SK-N-SH (cell line): Measurements from ENCODE around the gene ISCA2. TPM values are rescaled to one million over a fixed set of nuclear protein-coding genes. Genes with fewer than 3 reads are reported as not detected.

Experiments used
- CTCF ChIA-PET: fragments of 300-600, 350-600 bp; formaldehyde crosslinking; extraction: SDS; loops from one replicate; lab custom pipeline; 2021; lab: Yijun Ruan, JAX
- POLR2A ChIA-PET: fragments of 350-600 bp; sonication (Branson Sonifier 250); formaldehyde crosslinking; extraction: SDS; loops from one replicate; lab custom pipeline; 2020; ENCODE audit warnings: antibody characterized with exemption, inconsistent platforms; lab: Yijun Ruan, JAX
- DNase-seq: peaks from one replicate; pipeline ENCODE4 v3.0.0; 2012
- H2AFZ ChIP-seq: fragments of 200-600 bp; sonication (generic); 2 replicates; pipeline ENCODE4 v1.8.1; 2016; ENCODE audit warnings: antibody characterized with exemption, mild to moderate bottlenecking, low read depth
- H3F3A ChIP-seq: fragments of 200-600 bp; sonication (generic); replicated peaks from 2 replicates; pipeline ENCODE3; 2016; ENCODE audit warnings: antibody characterized with exemption, mild to moderate bottlenecking; ENCODE audit not compliant: insufficient read depth
- H3K27ac ChIP-seq, 2 experiments: fragments of 200-500 bp in 1 of 2; fragments of 200-600 bp in 1 of 2; sonication (Bioruptor generic) in 1 of 2; sonication (generic), shearing (Covaris generic) in 1 of 2; 2 replicates each; pipeline versions ENCODE4 v1.5.1 to v1.6.1; 2014 to 2016; ENCODE audit warnings: low read depth in 2 of 2, inconsistent platforms in 1 of 2, low read length in 1 of 2, mild to moderate bottlenecking in 1 of 2, mixed read lengths in 1 of 2
- H3K27me3 ChIP-seq: fragments of 200-600 bp; sonication (generic), shearing (Covaris generic); 2 replicates; pipeline ENCODE4 v1.6.1; 2016; ENCODE audit warnings: mixed run types; ENCODE audit not compliant: insufficient read depth
- H3K36me3 ChIP-seq, 2 experiments: fragments of 200-500 bp in 1 of 2; fragments of 200-600 bp in 1 of 2; sonication (Bioruptor generic) in 1 of 2; sonication (generic) in 1 of 2; replicated peaks in 1 of 2; 2 replicates each; pipeline versions ENCODE3 to v1.5.1; 2014 to 2016; ENCODE audit warnings: low read length in 1 of 2, mild to moderate bottlenecking in 1 of 2; ENCODE audit not compliant: insufficient read depth in 2 of 2, control insufficient read depth in 1 of 2
- H3K4me1 ChIP-seq, 2 experiments: fragments of 200-500 bp in 1 of 2; fragments of 200-600 bp in 1 of 2; sonication (Bioruptor generic) in 1 of 2; sonication (generic), shearing (Covaris generic) in 1 of 2; 2 replicates each; pipeline versions ENCODE4 v1.5.1 to v1.6.1; 2014 to 2016; ENCODE audit warnings: low read depth in 1 of 2, low read length in 1 of 2, mixed run types in 1 of 2; ENCODE audit not compliant: insufficient read depth in 2 of 2, control insufficient read depth in 1 of 2
- H3K4me2 ChIP-seq: fragments of 200-600 bp; sonication (generic), shearing (Covaris generic); 2 replicates; pipeline ENCODE4 v1.6.1; 2017; ENCODE audit warnings: mixed run types
- H3K4me3 ChIP-seq, 2 experiments: fragments of 200-500 bp in 1 of 2; fragments of 200-600 bp in 1 of 2; sonication (Bioruptor generic) in 1 of 2; sonication (generic), shearing (Covaris generic) in 1 of 2; 2 replicates each; pipeline versions ENCODE4 v1.5.1 to v1.8.1; 2014 to 2016; ENCODE audit warnings: low read depth in 2 of 2, inconsistent platforms in 1 of 2, low read length in 1 of 2, mild to moderate bottlenecking in 1 of 2, mixed read lengths in 1 of 2, moderate library complexity in 1 of 2
- H3K79me2 ChIP-seq: fragments of 200-600 bp; sonication (generic); 2 replicates; pipeline ENCODE4 v1.8.1; 2017; ENCODE audit warnings: mild to moderate bottlenecking; ENCODE audit not compliant: insufficient read depth
- H3K9ac ChIP-seq: fragments of 200-600 bp; sonication (generic); 2 replicates; pipeline ENCODE4 v1.6.1; 2017; ENCODE audit warnings: mixed run types
- H3K9me2 ChIP-seq: fragments of 200-600 bp; sonication (generic); 2 replicates; pipeline ENCODE4 v1.6.1; 2017; ENCODE audit warnings: mixed run types
- H3K9me3 ChIP-seq: fragments of 200-600 bp; sonication (generic); 2 replicates; pipeline ENCODE4 v1.6.1; 2017; ENCODE audit warnings: mixed run types, mild to moderate bottlenecking, moderate library complexity
- H4K20me1 ChIP-seq: fragments of 200-600 bp; sonication (generic); 2 replicates; pipeline ENCODE4 v1.6.1; 2017; ENCODE audit warnings: mild to moderate bottlenecking, mixed run types; ENCODE audit not compliant: insufficient read depth
- CTCF ChIP-seq: fragments of 200-600 bp; sonication (generic); IDR thresholded peaks from 2 replicates; pipeline ENCODE4 v1.6.1; 2017; ENCODE audit warnings: antibody characterized with exemption, mild to moderate bottlenecking, moderate library complexity
- FOSL2 ChIP-seq: IDR thresholded peaks from 2 replicates; pipeline ENCODE4 v1.4.0; 2012; ENCODE audit warnings: low read depth, mild to moderate bottlenecking, moderate library complexity, borderline replicate concordance
- IRF3 ChIP-seq: fragments of 150-350 bp; IDR thresholded peaks from 2 replicates; pipeline ENCODE4 v1.6.1; 2016; ENCODE audit warnings: mild to moderate bottlenecking, low read depth, low read length
- JUND ChIP-seq: IDR thresholded peaks from 2 replicates; pipeline ENCODE4 v1.4.0; 2012
- MAX ChIP-seq: IDR thresholded peaks from 2 replicates; pipeline ENCODE4 v1.4.0; 2012; ENCODE audit warnings: low read depth
- MEF2A ChIP-seq: IDR thresholded peaks from 2 replicates; pipeline ENCODE4 v1.4.0; 2012; ENCODE audit warnings: low read depth, borderline replicate concordance
- NRF1 ChIP-seq: IDR thresholded peaks from 2 replicates; pipeline ENCODE4 v1.6.1; 2012; ENCODE audit warnings: low read depth, mild to moderate bottlenecking, low read length
- PBX3 ChIP-seq: IDR thresholded peaks from 2 replicates; pipeline ENCODE4; 2012
- RAD21 ChIP-seq: IDR thresholded peaks from 2 replicates; pipeline ENCODE4 v1.6.1; 2012; ENCODE audit warnings: mild to moderate bottlenecking, low read length
- RCOR1 ChIP-seq: fragments of 150-350 bp; IDR thresholded peaks from 2 replicates; pipeline ENCODE4 v1.6.1; 2017; ENCODE audit warnings: antibody characterized with exemption, low read length
- REST ChIP-seq: IDR thresholded peaks from 2 replicates; pipeline ENCODE4 v1.6.1; 2012; ENCODE audit warnings: mild to moderate bottlenecking, low read depth, low read length, moderate library complexity
- RFX5 ChIP-seq: IDR thresholded peaks from 2 replicates; pipeline ENCODE4 v1.6.1; 2012; ENCODE audit warnings: mild to moderate bottlenecking, improper control_type of control experiment, low read length
- SIN3A ChIP-seq: IDR thresholded peaks from 2 replicates; pipeline ENCODE4 v1.6.1; 2012; ENCODE audit warnings: low read depth, mild to moderate bottlenecking, low read length, moderate library complexity, borderline replicate concordance
- TAF1 ChIP-seq: IDR thresholded peaks from 2 replicates; pipeline ENCODE4 v1.6.1; 2012; ENCODE audit warnings: low read depth, mild to moderate bottlenecking, low read length, moderate library complexity, borderline replicate concordance
- TCF12 ChIP-seq: IDR thresholded peaks from 2 replicates; pipeline ENCODE4 v1.4.0; 2012
- TEAD4 ChIP-seq: IDR thresholded peaks from 2 replicates; pipeline ENCODE4 v1.4.0; 2012; ENCODE audit warnings: mild to moderate bottlenecking, borderline replicate concordance; ENCODE audit not compliant: insufficient read depth
- USF2 ChIP-seq: fragments of 150-350 bp; IDR thresholded peaks from 2 replicates; pipeline ENCODE4 v1.6.1; 2017; ENCODE audit warnings: antibody characterized with exemption, low read length, low read depth, borderline replicate concordance
- ZBTB33 ChIP-seq: IDR thresholded peaks from 2 replicates; pipeline ENCODE4 v1.4.0; 2012; ENCODE audit warnings: low read depth, borderline replicate concordance
- WGBS: methylation state at CpG from one replicate; pipeline ENCODE4 v1.1.6; 2017; ENCODE audit warnings: low lambda C conversion rate; 5-methylcytosine and 5-hydroxymethylcytosine counted together
- polyA plus RNA-seq, 3 experiments: library from polyadenylated mRNA; depleted of rRNA; stranded (reverse); fragments of >200 nt; gene quantifications; 2 replicates each; pipeline ENCODE4 v1.2.3, GENCODE V29; 2012

The ISCA2 gene
- polyA plus RNA-seq, 1 of the 3 experiments (the other 2 are of a cell fraction) = 51.9 TPM

- Histone ChIP-seq H3K79me2 (no peaks in the 10 kb centered on the region), H3K4me2 (no peak overlapping the region), H3K9me2 (no peaks in the 10 kb centered on the region), H3F3A (peaks cover 6% of the 10 kb centered on the region), H3K27ac (peak overlapping the region in 1 of 2 experiments; percentile 48; a peak in 2 of 4 replicates), H3K9me3 (no peaks in the 10 kb centered on the region), H2AFZ (peak overlapping the region; percentile 80), H3K4me3 (no peak overlapping the region), H3K36me3 (peaks cover 5 to 29% of the 10 kb centered on the region in 2 experiments), H3K27me3 (no peaks in the 10 kb centered on the region), H3K4me1 (peaks cover 0 to 4% of the 10 kb centered on the region in 2 experiments; a peak in 1 of 4 replicates), H3K9ac (peak overlapping the region; percentile 22; the same call in 1 of the 2 replicates), H4K20me1 (no peaks in the 10 kb centered on the region)
- TF ChIP-seq SIN3A (no peak), CTCF (no peak), RCOR1 (no peak), TEAD4 (no peak), RFX5 (no peak), MAX (no peak), REST (no peak), ZBTB33 (no peak), MEF2A (no peak), IRF3 (no peak), RAD21 (no peak), NRF1 (no peak), TCF12 (no peak), FOSL2 (peak; percentile 33), PBX3 (peak; percentile 68), TAF1 (no peak), JUND (peak; percentile 40; the same call in 1 of the 2 replicates), USF2 (no peak)
- POLR2A ChIA-PET = no interaction called here
- no peak for DNase-seq
- 34% methylated on average over 3 of the region's 3 CpGs for WGBS
- CTCF ChIA-PET = interaction anchor here (0.9 to 10.1 kb wide), 4 partner anchors 18 to 144 kb away, joined by 3 to 249 read pairs (median 4); partner anchors contain the start of gene LTBP2
Measured at GRCh38 chr14:74475678-74476077, 17.9 kb upstream of the ISCA2 start.
